Right lobe of liver (tissue), 4 donors: ENCODE results near the gene PDE1C.

Experiments used
- CTCF ChIP-seq, 4 donors: fragments of 200-600 bp in 3 of 4; fragments of 450-650 bp in 1 of 4; IDR thresholded peaks; one replicate each; pipeline versions ENCODE4 v1.5.1 to v1.8.0; 2016 to 2022; ENCODE audit warnings: antibody characterized with exemption in 4 of 4, mild to moderate bottlenecking in 2 of 4
- POLR2A ChIP-seq: fragments of 450-650 bp; IDR thresholded peaks from one replicate; pipeline ENCODE4 v1.6.1; 2017; ENCODE audit warnings: antibody characterized with exemption, mild to moderate bottlenecking
- donor health status: DM: no; HTN: no; CAD: no.
- donor health status: DM: no; HTN: no; CAD: no.
- donor health status: DM: no; HTN: yes; CAD: no.

GRCh38 chr7:31860925-31861324, 209.3 kb downstream of the PDE1C start:
- TF ChIP-seq CTCF (IDR thresholded peaks at IDR 0.05) (no peak), POLR2A (no peak)
